ENCODE data around the gene WBP4.

WBP4 gene

GRCh38 chr13:41049480-41050440 lies 11.5 kb upstream of the WBP4 start:
- DNase-seq (ENCODE audit: low spot score): no peak

DNA sequence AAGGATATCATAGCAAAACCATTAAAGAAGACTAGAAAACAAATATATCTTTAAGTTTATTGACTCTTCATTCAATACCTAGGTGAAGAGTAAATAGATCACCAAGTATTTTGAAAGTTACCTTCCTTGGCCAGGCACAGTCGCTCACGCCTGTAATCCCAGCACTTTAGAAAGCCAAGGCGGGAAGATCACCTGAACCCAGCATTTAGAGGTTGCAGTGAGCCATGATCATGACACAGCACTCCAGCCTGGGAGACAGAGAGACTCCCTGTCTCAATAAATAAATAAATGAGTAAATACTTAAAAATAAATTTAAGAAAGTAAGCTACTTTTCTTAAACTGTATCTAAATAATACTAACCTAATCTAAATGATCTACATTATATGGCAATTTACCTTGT lies 8.9 kb upstream of the WBP4 start:
- no peak for DNase-seq (ENCODE audit: low spot score)

GRCh38 chr13:41053384-41053826 lies 7.9 kb upstream of the WBP4 start:
- DNase-seq (ENCODE audit: low spot score): peak; percentile 77

DNA sequence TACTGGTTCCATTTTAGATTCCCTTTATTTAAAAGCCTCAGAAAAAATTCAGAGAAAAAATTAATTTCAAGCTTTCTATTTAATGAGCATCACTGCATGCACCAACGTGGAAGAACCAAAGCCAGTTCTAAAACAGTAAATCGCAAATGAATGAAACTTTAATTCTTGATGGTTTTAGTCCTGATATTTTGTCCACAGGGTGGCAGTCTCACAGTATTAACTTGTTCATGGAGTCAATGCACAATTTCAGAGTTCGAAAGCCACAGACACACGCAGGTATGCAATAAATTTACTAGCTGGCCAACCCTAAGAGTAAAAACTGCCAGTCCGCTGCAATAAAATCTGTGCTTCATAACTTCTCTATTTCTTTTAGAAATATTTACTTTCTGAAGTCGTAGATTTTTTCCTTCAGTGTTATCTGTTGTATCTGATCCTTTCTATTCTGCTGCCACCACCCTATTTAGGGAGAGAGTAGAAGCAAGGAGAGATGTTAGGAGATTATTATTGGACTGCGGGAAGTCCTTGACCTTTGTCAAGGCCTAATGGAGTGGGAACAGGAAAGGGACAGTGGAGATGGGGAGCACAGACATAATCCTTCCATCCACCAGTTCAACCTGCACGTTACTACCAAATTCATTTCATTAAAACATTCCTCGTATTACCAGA lies 7.0 kb upstream of the WBP4 start:
- DNase-seq (ENCODE audit: low spot score): peak; percentile 92

DNA sequence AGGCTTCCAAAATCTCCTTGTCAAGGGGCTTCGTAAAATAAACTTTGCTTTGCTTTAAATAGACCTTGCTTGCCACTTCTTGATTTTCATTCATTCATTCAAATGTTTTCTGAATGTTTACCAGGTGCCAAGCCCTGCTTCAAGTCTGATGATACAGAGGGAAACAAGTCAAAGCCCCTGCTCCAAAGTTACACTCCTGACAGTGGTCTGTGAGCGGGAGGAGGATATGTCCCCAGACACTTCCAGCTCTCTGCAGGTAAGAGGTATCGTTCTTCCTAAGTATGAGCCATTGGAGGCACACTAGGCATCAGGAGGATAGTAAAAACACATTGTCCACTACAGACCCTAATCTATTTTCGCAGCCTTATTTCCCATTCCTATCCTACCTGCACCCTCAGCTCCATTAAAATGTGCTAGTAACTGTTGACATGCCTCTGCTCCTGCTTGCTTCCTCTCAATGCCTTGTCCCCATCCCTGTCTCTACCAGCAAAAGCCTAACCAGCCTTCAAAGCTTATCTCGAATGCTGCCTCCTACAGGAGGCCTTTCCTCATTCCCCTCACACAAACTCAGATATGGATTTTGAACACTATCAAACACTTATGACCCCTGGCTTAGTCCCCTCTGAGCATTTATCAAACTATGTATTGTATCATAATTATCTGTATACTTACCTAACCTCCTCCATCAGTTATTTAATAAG lies 6.2 kb upstream of the WBP4 start:
- peak; percentile 67 for DNase-seq (ENCODE audit: low spot score)

DNA sequence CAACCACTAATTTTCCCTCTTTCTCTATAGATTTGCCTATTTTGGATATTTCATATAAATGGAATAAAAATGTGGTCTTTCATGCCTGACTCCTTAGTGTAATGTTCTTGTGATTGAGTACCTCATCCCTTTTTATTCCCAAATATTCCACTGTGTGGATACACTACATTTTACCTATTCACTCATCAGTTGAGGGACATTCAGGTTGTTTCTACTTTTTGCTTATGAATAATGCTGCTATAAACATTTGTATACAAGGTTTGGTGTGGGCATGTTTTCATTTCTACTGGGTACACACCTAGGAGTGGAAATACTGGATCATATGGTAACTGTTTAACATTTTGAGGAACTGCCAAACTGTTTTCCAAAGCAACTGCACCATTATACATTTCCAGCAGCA lies 5.1 kb upstream of the WBP4 start:
- DNase-seq (ENCODE audit: low spot score): no peak

GRCh38 chr13:41056826-41057711 lies 4.2 kb upstream of the WBP4 start:
- peak; percentile 23 for DNase-seq (ENCODE audit: low spot score)

GRCh38 chr13:41058295-41059070 lies 2.8 kb upstream of the WBP4 start:
- DNase-seq (ENCODE audit: low spot score): peak; percentile 26

- DNase-seq (ENCODE audit: low spot score): peak; percentile 56
These were observed 1.7 kb upstream of the WBP4 start for GRCh38 chr13:41059456-41060081.

DNA sequence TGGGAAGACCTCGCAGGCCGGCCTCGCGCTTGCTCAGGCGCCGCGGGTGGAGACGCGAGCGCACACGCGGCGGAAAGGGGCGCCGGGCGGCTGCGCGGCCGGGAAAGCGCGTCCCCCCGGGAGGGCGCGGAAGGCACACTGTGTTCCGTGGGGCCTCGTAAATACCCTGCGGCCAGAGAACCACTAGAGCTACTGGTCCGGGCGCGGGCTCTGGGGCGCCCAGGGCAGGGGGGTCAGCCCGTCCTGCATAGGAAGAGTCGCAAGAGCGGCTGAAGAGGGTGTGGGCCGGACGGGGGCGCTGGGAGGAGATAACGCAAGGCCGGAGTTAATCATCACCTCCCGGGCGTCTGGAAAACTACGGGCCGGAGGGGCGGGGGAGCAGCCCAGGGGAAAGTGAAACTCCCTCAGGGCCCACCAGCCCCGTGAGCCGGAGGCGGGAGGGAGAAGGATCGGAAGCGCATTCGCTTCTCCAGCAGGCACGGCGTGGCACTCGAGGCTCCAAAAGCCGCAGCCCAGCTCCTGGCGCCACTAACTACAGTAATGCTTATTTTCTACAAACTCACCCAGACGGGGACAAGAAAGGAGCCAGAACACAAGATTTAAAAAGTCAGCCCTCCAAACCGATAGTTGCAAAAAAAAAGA lies 1.1 kb upstream of the WBP4 start:
- DNase-seq (ENCODE audit: low spot score): peak; percentile 86

GRCh38 chr13:41060724-41061074 lies 610 bp upstream of the WBP4 start:
- peak; percentile 89 for DNase-seq (ENCODE audit: low spot score)

GRCh38 chr13:41061914-41062837 lies 867 bp downstream of the WBP4 start:
- no peak for DNase-seq (ENCODE audit: low spot score)

DNA sequence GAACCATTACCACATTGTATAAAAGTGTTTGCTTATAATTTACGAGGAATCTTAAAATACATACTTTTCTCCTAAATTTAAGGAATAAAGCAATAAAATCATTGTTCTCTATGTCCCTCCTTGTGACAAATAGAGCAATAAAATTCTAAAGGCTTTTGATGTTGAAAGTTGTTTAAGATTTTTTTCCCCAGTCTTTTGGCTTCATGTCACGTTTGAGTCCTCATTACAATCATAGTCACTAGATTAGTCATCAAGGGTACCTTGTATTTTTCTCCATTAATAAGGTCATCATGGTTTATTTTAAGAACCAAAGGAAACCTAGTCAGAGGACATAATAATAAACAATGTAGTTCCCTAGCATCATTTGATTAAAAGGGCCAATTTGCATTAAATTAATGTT lies 3.2 kb downstream of the WBP4 start:
- no peak for DNase-seq (ENCODE audit: low spot score)

GRCh38 chr13:41065078-41065477 lies 3.8 kb downstream of the WBP4 start:
- no peak for DNase-seq (ENCODE audit: low spot score)

GRCh38 chr13:41074523-41074922 lies 13.2 kb downstream of the WBP4 start:
- no peak for DNase-seq (ENCODE audit: low spot score)

- peak; percentile 63 for DNase-seq (ENCODE audit: low spot score)
These were observed 13.7 kb downstream of the WBP4 start for GRCh38 chr13:41075034-41075433.

DNA sequence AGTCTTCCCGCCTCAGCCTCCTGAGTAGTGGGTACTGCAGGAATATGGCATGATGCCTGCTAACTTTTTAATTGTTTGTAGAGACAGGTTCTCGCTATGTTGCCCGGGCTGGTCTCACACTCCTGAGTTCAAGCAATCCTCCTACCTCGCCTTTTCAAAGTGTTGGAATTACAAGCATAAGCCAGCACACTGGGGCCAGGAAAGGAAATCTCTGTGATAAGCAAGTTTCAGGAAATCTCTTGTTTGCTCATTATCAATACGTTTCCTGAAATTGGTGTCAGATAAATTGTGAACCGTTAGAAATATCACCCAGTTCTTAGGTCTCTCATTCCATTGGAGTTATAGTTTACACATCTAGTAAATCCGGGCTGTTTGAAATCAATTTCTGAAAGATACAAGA lies 14.2 kb downstream of the WBP4 start:
- DNase-seq (ENCODE audit: low spot score): no peak

DNA sequence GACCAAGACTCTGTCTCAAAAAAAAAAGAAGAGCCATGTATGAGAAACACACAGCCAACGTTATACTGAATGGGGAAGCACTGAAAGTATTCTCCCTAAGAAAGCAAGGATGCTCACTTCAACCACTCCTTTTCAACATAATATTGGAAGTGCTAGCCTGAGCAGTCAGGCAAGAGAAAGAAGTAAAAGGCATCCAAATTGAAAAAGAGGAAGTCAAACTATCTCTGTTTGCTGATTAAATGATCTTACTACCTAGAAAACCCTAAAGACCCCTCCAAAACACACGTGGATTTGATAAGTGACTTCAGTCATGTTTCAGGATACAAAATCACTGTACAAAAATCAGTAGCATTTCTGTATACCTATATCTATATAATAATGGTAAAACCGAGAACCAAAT lies 16.2 kb downstream of the WBP4 start:
- no peak for DNase-seq (ENCODE audit: low spot score)

DNA sequence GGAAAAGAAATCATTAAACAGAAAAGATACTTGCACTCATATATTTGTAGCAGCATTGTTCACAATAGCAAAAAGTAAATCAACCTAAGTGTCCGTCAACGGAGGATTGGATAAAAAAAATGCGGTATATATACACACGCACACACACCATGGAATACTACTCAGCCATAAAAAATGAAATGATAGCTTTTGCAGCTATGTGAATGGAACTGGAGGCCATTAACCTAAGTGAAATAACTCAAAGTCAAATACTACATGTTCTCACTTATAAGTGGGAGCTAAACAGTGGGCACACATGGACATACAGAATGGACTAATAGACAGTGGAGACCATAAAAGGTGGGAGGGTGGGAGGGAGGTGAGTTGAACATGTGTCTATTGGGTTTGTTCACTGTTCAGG lies 18.4 kb downstream of the WBP4 start:
- no peak for DNase-seq (ENCODE audit: low spot score)

Measured in NAMALWA (cell line).